DOHH2 (cell line): Measurements from ENCODE around the gene DNER.

ENCODE experiments used
- CTCF ChIP-seq: fragments of 200-600 bp; sonication (generic); IDR thresholded peaks from one replicate; pipeline ENCODE4 v1.5.1; 2014; ENCODE audit warnings: antibody characterized with exemption, mild to moderate bottlenecking, low read depth, low read length; ENCODE audit not compliant: poor library complexity, severe bottlenecking
- EZH2phosphoT487 ChIP-seq: fragments of 200-600 bp; sonication (generic); IDR thresholded peaks from 2 replicates; pipeline ENCODE4 v1.6.1; 2017; ENCODE audit warnings: borderline replicate concordance, mild to moderate bottlenecking, antibody characterized with exemption, low read length, moderate library complexity, mixed read lengths

- TF ChIP-seq CTCF (no peak), EZH2phosphoT487 (no peak)
Measured at GRCh38 chr2:229531594-229531993, 182.8 kb downstream of the DNER start.
